PC-9 (cell line): ENCODE measurements around the gene NRARP. TPM values are rescaled to one million over a fixed set of nuclear protein-coding genes. Genes with fewer than 3 reads are reported as not detected.

ENCODE experiments used
- BruUV-seq: library from RNA; stranded (reverse); fragments of 400-500 nt; replicated peaks from 2 replicates; lab custom pipeline; 2021; lab: Mats Ljungman, UMichigan
- CTCF ChIA-PET: fragments of 300-600 bp; sonication (Branson Sonifier 250); formaldehyde crosslinking; loops from one replicate; lab custom pipeline; 2022; ENCODE audit warnings: antibody characterized with exemption; lab: Charles Lee
- POLR2A ChIA-PET: fragments of 300-600 bp; sonication (Branson Sonifier 250); formaldehyde crosslinking; loops from one replicate; lab custom pipeline; 2022; ENCODE audit warnings: antibody characterized with exemption; ENCODE audit not compliant: unreplicated experiment; lab: Charles Lee
- DNase-seq, 2 experiments: peaks; one replicate each; pipeline versions ENCODE4 v3.0.0 to v3.0.0-alpha.2; 2015 to 2022; ENCODE audit warnings: mixed read lengths in 1 of 2
- H2AFZ ChIP-seq: fragments of 200-600 bp; sonication (generic); 2 replicates; pipeline ENCODE4 v1.8.1; 2017; ENCODE audit warnings: antibody characterized with exemption
- H3F3A ChIP-seq: fragments of 200-600 bp; sonication (generic); 2 replicates; pipeline ENCODE4 v1.8.1; 2017; ENCODE audit warnings: antibody characterized with exemption, mild to moderate bottlenecking, low read depth; ENCODE audit not compliant: insufficient read depth
- H3K27ac ChIP-seq: fragments of 200-600 bp; sonication (generic); 2 replicates; pipeline ENCODE4 v1.6.1; 2016; ENCODE audit warnings: mixed run types
- H3K27me3 ChIP-seq: fragments of 200-600 bp; sonication (generic); 2 replicates; pipeline ENCODE4 v1.6.1; 2016; ENCODE audit warnings: low read depth, mixed run types; ENCODE audit not compliant: insufficient read depth
- H3K36me3 ChIP-seq: fragments of 200-600 bp; sonication (generic); 2 replicates; pipeline ENCODE4 v1.6.1; 2016; ENCODE audit warnings: low read depth, mixed run types
- H3K4me1 ChIP-seq: fragments of 200-600 bp; sonication (generic); replicated peaks from 2 replicates; pipeline ENCODE4 v1.6.1; 2016; ENCODE audit warnings: mixed run types; ENCODE audit not compliant: insufficient read depth
- H3K4me2 ChIP-seq: fragments of 200-600 bp; sonication (generic); 2 replicates; pipeline ENCODE4 v1.6.1; 2017; ENCODE audit warnings: mixed run types
- H3K4me3 ChIP-seq: fragments of 200-600 bp; sonication (generic); 2 replicates; pipeline ENCODE4 v1.6.1; 2016; ENCODE audit warnings: mixed run types
- H3K79me2 ChIP-seq: fragments of 200-600 bp; sonication (generic); 2 replicates; pipeline ENCODE4 v1.6.1; 2017; ENCODE audit warnings: low read depth, mixed run types
- H3K9me2 ChIP-seq: fragments of 200-600 bp; sonication (generic); 2 replicates; pipeline ENCODE4 v1.8.1; 2017; ENCODE audit warnings: mild to moderate bottlenecking; ENCODE audit not compliant: insufficient read depth
- H3K9me3 ChIP-seq: fragments of 200-600 bp; sonication (generic); 2 replicates; pipeline ENCODE4 v1.8.1; 2016; ENCODE audit warnings: low read depth; ENCODE audit not compliant: insufficient read depth
- H4K20me1 ChIP-seq: fragments of 200-600 bp; sonication (generic); 2 replicates; pipeline ENCODE4 v1.8.1; 2017; ENCODE audit not compliant: insufficient read depth
- CTCF ChIP-seq: fragments of 200-600 bp; sonication (generic); conservative IDR thresholded peaks from 2 replicates; pipeline ENCODE4 v1.6.1; 2017; ENCODE audit warnings: mixed run types, antibody characterized with exemption, mild to moderate bottlenecking, moderate library complexity
- EZH2 ChIP-seq: fragments of 200-600 bp; sonication (generic); IDR thresholded peaks from 2 replicates; pipeline ENCODE4 v1.8.0; 2017; ENCODE audit warnings: antibody characterized with exemption, low read depth
- intact Hi-C: fragments of 100-400 bp; cut with micrococcal nuclease; formaldehyde crosslinking; loops from one replicate; pipeline ENCODE4 v1.10.0; 2022; ENCODE audit not compliant: unreplicated experiment
- total RNA-seq: library from RNA; stranded (reverse); gene quantifications from 2 replicates; pipeline ENCODE4 v1.2.3, GENCODE V29; 2021

The NRARP gene
- total RNA-seq, 1 experiment from 2014 or later: 20.6 TPM

DNA sequence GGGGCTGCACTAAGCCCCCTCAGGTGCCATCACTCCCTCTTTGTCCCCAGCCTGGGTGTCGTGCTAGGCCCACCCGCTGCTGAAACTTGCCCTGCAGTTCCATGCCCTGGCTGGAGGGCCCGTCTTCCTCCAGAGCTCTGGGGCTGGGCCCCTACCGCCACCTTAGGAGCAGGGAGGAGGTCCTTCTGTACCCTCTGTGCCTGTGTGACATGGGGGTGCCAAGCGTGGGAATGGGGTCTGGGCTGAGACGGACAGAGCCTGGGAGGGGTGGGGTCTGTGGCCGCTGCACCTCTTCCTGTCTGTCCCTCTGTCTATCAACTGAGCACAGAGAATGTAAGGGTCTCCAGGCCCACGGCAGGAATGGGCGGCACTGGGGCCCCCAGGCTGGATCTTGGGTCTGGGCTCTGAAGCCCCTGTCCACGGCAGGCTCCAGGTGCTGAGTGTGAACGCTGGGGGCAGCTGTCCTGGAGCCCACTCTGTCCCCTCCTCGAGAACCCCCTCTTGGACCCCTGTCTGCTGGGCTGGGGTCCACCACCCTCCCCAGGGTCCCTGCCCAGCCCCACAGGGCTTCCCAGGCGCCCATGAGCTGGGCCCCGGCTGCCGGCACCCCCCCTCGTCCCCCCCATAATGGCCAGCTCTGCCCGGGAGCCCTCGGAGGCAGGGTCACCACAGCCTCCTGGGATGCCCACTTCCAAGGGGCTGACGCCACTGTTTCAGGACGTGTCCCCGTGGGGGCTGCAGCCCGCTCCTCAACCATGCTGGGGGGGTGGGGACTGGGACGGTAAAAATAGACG is 15.8 kb upstream of the NRARP start:
- H3K27ac ChIP-seq: no peak overlapping the region
- H4K20me1 ChIP-seq: no peaks in the 10 kb centered on the region
- BruUV-seq: no TSS peak
- H3K9me2 ChIP-seq: no peaks in the 10 kb centered on the region
- no peaks in the 10 kb centered on the region for H3K27me3 ChIP-seq
- H3K4me3 ChIP-seq: no peak overlapping the region
- DNase-seq: no peak
- intact Hi-C loops: no loop called here
- no peaks in the 10 kb centered on the region for H3K79me2 ChIP-seq
- no peak for TF ChIP-seq CTCF
- TF ChIP-seq EZH2: no peak
- H3K9me3 ChIP-seq: no peaks in the 10 kb centered on the region
- H3K4me1 ChIP-seq: peaks cover 20% of the 10 kb centered on the region
- no peaks in the 10 kb centered on the region for H3K36me3 ChIP-seq
- no peak overlapping the region for H2AFZ ChIP-seq
- no peak overlapping the region for H3K4me2 ChIP-seq
- POLR2A ChIA-PET: no interaction called here
- H3F3A ChIP-seq: peaks cover 12% of the 10 kb centered on the region; the same call in 1 of the 2 replicates
- CTCF ChIA-PET: interaction anchor here (0.6 to 0.7 kb wide), 2 partner anchors 105 to 228 kb away, joined by 3 read pairs; partner anchors contain the start of genes EXD3 and NOXA1

DNA sequence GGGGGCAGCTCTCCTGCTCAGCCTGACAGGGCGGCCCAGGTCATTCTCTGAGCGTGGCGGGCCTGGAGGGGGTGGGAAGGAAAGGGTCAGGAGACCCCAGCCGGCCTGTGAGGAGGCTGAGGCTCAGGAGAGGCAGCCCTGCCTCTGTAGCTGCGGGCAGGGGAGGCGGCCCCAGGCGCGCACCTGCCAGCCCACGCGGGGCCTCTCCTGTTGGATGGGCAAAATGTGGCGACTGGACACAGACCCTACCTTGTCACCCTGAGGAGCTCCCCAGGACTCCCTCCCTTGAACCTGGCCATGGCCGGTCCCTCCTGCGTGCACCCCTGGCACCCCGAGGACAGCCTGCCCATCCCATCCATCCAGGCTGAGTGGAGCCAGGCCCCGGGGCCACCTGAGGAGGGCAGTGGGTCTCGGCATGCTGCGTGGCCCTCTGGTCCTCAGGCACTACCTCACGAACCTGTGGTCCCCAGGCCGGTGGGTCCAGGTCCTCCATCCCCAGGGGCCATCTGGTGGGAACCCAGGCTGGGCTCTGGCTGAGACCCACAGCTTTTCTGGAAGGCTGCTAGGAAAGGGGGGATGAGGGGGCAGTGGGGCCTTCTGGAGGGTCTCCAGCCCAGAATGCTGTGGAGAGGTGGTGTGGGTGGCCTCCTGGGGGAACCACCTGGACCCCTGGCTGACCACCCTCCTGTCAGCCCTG is 15.1 kb upstream of the NRARP start:
- no peak for DNase-seq
- ChIA-PET CTCF (interaction anchor here (0.7 to 1.4 kb wide), 3 partner anchors 11 to 106 kb away, joined by 3 to 6 read pairs (median 6); partner anchors contain the start of genes EXD3, NOXA1 and NRARP), POLR2A (interaction anchor here (0.6 to 0.8 kb wide), 3 partner anchors 52 to 932 kb away, joined by 3 to 6 read pairs (median 5); no protein-coding TSS in a partner anchor)
- Histone ChIP-seq H3K4me3 (no peak overlapping the region), H3F3A (peaks cover 12% of the 10 kb centered on the region; the same call in 1 of the 2 replicates), H2AFZ (no peak overlapping the region), H3K9me2 (no peaks in the 10 kb centered on the region), H3K9me3 (no peaks in the 10 kb centered on the region), H4K20me1 (no peaks in the 10 kb centered on the region), H3K27me3 (no peaks in the 10 kb centered on the region), H3K4me1 (peaks cover 28% of the 10 kb centered on the region), H3K27ac (no peak overlapping the region), H3K36me3 (no peaks in the 10 kb centered on the region), H3K79me2 (no peaks in the 10 kb centered on the region), H3K4me2 (peak overlapping the region; percentile 81)
- intact Hi-C loops: no loop called here
- TF ChIP-seq CTCF (no peak), EZH2 (no peak)
- TSS peak; percentile 31 for BruUV-seq
